H1 (cell line): Measurements from ENCODE around the gene CDH20. TPM values are rescaled to one million over a fixed set of nuclear protein-coding genes. Genes with fewer than 3 reads are reported as not detected.

ENCODE experiments used
- GTF2F1 ChIP-seq: IDR thresholded peaks from 2 replicates; pipeline ENCODE4 v1.6.1; 2012; ENCODE audit warnings: low read depth, low read length, improper control_type of control experiment, borderline replicate concordance
- PHF8 ChIP-seq: fragments of 200-600 bp; sonication (generic); conservative IDR thresholded peaks from 2 replicates; pipeline ENCODE4 v1.7.1; 2012; ENCODE audit warnings: low read depth, mild to moderate bottlenecking, inconsistent platforms, low read length, moderate library complexity
- SAP30 ChIP-seq: fragments of 300-600 bp; sonication (generic); IDR thresholded peaks from 2 replicates; pipeline ENCODE4 v1.7.1; 2012; ENCODE audit warnings: low read length, moderate library complexity, mild to moderate bottlenecking, inconsistent platforms; ENCODE audit not compliant: insufficient read depth, insufficient replicate concordance
- polyA plus RNA-seq, 7 experiments: library from polyadenylated mRNA; depleted of rRNA in 3 of 7; stranded (reverse) in 5 of 7; unstranded in 2 of 7; fragments of >200 nt in 5 of 7; fragments of 200-250 nt in 2 of 7; gene quantifications; 1 replicate in 5 of 7; 2 replicates in 1 of 7; 4 replicates in 1 of 7; pipeline versions ENCODE4 v1.2.1 to v1.2.3, GENCODE V29; 2011 to 2013; ENCODE audit warnings: missing spikeins in 2 of 7, mixed read lengths in 2 of 7
- total RNA-seq: library from RNA; stranded (reverse); fragmentation: NEBNext Ultra II Directional; extraction: Animal tissue kit (Norgen Biotek cat#: 25700); gene quantifications from 2 replicates; pipeline ENCODE4 v1.2.1, GENCODE V29; 2021

The CDH20 gene
- total and polyA plus RNA-seq, 2 of the 8 experiments (the other 6 are each of a cell fraction or from before 2014, with no cell fraction given) = 0.07 to 0.12 TPM

- TF ChIP-seq GTF2F1 (no peak), SAP30 (no peak), PHF8 (no peak)
These were observed 37.9 kb downstream of the CDH20 start (continued) for GRCh38 chr18:61371111-61371510.
